ENCODE data around the gene SNORC.
"Not testable (repeated sequence)": the region's sequence is repeated elsewhere in the genome, so short reads cannot be mapped to it uniquely, and the experiment has no call there.

SNORC gene

DNA sequence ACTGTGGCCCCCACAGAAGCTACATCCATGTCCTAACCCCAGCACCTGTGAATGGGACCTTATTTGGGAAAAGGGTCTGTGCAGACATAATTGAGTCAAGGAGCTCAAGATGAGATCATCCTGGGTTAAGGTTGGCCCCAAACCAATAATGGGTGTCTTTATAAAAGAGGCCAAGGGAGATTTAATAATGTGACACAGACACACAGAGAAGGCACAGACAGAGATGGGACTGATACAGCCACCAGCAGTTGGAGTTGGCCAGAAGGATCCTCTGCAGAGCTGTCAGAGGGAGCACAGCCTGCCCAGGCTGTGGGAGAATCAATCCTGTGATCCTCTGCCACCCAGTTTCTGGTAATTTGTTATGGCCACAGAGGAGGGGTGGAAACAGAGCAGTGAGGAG is 26.0 kb downstream of the SNORC start:
- DNase-seq (ENCODE audit: low read depth in 4 of 4, low spot score in 1 of 4) = no peak

DNA sequence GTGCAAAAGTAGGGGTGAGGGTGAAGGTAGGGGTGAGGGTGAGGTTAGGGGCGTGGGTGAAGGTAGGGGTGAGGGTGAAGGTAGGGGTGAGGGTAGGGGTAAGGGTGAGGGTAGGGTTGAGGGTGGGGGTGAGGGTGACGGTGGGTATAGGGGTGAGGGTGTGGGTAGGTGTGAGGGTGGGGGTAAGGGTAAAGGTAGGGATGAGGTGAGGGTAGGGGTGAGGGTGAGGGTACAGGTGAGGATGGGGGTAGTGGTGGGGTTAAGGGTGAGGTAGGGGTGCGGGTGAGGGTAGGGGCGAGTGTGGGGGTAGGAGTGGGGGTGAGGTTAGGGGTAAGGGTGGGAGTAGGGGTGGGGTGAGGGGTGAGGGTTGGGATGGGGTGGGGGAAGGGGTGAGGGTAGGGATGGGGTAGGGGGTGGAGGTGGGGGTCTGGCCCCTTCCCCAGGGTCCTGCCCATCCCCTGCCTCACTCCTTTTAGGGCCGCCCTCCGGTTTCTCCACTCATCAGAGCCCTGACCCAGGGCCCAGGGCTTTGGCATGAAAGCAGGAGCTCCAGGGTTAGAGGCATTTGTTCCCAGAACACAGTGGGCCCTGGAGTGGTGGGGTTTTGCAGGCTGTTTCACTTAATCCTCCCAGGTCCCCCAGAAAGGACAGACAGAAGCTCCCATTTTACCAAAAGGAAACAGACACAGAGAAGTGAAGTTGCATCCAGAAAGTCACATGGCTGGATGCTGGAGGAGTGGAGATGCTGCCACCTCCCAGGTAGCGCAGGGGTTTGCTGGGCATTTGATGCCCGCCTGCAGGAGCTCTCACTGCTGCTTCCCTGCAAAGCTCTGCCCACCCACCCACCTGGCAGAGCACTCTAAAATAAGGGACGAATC is 26.9 kb downstream of the SNORC start:
- DNase-seq (ENCODE audit: low read depth in 4 of 4, low spot score in 1 of 4) = no peak

DNA sequence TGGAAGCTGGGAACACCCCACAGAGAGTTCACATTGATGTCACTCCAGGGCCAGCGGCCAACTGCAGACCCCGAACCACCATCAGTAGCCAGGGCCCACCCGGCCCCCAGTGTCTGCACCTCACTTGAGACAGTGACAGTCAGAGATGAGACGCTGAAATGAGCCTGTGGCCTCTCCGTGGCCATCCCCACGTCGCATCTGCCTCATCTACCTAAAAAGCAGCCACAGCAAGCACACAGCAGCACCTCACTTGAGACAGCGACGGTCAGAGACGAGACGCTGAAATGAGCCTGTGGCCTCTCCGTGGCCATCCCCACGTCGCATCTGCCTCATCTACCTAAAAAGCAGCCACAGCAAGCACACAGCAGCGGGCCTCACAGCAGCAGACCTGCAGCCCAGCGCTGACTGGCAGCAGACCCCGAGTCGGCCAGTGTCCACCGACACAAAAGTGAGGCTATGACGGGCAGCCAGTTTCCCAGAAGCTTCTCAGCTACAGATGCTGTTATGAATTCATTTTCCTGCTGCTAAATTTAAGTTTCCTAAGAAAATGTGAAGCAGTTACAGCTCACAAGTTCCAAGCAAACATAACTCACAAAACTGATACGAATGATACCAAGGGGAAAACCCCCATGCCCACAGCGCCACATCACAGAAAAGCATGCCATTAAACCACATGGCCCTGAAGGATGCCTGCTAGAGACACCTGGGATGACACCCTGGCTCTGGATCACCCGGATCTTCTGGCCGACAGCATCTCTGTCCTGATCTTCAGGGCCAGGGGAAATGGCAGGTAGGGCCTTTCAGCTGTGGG is 27.7 kb downstream of the SNORC start:
- peak in 2 of 4 experiments; percentile 20 to 43 for DNase-seq (ENCODE audit: low read depth in 4 of 4, low spot score in 1 of 4)

DNA sequence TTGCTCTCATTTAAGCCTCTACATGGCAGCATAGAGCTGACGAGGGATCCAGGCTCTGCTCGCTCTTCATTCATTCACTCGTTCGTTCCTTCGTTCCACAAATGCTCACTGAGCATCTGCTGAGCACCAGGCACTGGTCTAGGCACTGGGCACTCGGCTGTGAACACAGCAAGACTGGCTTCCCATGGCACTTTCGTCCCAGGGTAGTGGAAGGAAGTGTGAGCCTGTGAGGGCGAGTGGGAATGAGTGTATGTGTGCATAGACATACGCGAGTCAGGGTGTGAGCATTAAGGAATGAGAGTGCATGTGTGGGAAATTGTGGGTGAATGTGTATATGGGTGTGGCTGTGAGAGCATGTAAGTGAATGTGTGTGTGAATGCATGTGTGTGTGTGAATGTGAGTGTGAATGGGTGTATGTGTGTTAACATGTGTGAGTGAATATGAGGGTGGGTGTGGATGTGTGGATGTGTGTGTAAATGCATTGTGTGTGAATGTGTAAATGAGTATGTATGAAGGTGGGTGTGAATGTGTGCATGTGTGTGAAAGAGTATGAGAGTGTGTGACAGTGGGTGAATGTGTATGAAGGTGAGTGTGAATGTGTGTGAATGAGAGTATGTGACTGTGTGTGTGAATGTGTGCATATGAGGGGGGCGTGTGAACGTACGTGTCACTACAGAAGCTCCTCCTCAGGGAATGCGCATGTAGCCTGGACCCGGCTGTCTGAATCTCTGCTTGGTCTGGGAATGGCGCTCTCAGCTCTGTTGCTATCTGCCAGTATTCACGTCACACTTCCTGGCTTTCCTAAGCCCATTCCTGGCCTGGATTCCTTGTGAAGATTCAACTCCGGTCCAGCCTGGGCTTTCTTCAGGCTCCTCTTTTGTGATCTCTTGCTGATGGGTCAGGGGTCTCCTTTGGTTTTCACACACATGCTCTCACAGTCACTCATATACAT is 28.8 kb downstream of the SNORC start:
- no peak for DNase-seq (ENCODE audit: low read depth in 4 of 4, low spot score in 1 of 4)

DNA sequence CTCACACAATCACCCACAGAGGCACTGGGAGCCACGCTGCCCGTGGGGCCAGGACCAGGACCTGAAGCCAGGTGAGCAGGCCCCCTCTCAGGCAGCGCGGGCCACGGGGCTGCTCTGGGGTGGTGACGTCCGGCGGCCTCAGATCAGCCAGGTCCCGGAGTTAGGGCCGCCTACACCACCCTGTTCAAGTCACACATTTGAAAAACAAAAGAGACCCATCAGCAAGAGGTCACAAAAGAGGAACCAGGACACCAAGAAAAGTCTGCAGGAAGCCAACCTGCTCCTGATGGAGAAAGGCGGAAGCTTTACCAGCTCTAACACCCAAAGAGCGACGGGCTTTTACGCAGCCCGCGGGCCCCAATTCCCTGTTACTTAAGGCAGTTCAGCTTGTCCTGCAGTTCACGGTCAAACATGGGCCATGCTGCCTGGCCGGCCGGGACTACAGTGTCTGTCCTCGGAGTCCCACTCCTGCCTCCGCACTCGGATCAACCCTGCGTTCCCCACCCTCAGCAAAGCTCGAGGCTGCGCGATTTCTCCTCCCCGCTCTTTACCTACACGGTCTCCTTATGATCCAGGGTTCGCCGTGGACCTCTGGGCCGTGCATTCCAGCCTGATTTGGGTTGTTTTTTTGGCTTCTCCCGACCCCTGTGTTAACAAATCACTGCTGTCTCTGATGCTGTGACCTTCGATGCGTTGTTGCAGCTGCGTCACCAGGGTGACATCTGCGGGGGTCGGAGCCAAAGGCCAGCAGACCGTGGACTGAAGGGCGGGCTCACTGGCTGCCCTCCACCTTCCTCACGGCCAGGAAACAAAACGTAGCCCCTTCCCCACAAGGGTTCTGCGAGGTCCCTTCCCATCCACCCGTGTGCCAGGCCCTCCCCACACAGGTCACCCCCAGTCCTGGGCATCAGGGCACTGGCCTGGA is 31.0 kb downstream of the SNORC start:
- no peak for DNase-seq (ENCODE audit: low read depth in 4 of 4, low spot score in 1 of 4)

DNA sequence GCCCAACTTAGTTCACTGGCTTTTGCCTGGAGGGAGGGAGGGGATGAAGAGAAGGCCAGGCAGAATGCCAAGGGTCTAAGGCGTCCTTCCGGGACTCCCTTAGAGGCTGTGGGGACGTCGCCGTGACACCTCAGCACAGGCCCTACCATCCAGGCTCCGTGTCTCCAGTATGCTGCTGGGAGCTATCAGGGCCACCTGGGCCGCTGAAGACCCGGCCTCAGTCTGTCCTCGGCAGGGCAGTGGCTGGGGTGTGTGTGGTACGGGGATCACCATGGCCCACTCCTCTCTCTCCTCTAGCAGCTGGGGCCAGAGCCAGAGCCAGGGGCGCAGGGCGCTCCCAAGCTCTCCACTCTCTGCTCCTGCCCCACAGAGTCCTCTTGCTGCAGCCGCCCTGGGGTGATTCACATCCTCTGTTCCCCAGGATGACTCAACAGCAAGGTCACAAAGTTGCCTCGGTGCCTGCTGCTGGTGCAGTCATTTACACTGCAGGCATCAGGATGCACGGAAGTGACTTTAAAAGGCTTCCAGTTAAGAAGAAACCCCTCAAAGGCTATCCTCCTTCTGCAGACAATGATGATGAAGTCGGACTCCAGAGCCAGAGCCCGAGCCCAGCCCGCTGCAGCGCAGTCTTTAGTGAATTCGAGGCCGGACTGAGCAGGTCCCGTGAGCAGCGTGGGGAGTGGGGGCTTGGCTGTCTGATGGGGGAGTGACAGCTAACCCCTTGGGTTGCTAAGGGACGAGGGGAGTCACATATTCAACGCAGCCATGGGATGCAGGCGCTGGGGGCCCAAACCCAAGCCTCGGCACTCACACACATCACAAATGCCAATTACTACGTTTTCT is 31.9 kb downstream of the SNORC start:
- peak in 2 of 4 experiments; percentile 26 to 46 for DNase-seq (ENCODE audit: low read depth in 4 of 4, low spot score in 1 of 4)

DNA sequence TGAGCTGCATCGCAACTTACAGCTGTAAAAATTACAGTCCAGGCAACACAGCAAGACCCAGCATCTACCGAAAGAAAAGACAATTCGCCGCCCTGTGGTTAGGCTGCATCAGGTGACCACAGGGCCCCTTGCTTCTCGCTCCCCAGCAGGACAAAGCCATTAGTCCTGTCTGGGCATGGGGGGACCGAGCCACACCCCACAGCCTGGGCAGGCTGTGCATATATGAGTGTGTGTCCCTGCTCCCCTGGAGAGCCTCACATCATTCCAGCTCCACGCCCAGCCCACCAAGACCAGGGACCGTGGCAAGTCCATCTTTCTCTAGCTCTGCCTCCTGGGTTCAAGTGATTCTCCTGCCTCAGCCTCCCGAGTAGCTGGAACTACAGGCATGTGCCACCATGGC is 33.9 kb downstream of the SNORC start:
- no peak for DNase-seq (ENCODE audit: low read depth in 4 of 4, low spot score in 1 of 4)

DNA sequence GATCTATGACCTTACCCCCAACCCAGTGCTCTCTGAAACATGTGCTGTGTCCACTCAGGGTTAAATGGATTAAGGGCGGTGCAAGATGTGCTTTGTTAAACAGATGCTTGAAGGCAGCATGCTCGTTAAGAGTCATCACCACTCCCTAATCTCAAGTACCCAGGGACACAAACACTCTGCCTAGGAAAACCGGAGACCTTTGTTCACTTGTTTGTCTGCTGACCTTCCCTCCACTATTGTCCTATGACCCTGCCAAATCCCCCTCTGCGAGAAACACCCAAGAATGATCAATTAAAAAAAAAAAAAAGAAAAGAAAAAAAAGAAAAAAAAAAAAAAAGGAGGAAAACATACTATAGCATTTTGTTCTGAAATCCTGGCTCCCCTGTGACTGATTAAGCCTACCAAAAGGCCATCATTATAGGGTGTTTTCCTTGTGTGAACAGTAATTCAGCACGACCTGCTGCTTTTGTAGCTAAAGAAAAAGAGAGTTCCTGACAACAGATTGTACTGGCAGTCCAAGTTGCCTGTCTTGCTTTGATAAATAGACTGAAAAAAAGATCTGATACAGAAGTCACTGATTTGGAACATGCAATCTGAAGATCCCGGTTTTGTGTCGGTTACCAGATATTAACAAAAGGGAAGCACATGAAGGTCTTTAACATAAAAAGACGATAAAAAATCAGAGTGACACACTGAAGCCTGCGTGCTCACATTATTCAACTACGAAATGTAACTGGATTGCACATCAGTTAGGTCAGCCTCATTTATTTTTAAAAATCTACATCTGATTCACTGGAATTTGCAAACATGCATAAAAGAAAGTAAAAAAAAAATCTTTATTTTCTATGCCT is 37.0 kb downstream of the SNORC start:
- DNase-seq (ENCODE audit: low read depth in 4 of 4, low spot score in 1 of 4) = not testable (repeated sequence)

DNA sequence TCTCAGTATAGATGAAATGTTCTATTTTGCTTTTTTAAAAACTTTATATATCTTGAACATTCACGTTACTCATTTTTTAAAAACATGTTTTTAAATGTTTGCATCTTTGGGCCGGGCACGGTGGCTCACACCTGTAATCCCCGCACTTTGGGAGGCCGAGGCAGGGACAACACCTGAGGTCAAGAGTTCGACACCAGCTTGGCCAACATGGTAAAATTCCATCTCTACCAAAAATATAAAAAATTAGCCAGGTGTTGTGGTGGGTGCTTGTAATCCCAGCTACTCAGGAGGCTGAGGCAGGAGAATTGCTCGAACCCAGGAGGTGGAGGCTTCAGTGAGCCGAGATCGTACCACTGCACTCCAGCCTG is 37.6 kb downstream of the SNORC start:
- not testable (repeated sequence) for DNase-seq (ENCODE audit: low read depth in 4 of 4, low spot score in 1 of 4)

DNA sequence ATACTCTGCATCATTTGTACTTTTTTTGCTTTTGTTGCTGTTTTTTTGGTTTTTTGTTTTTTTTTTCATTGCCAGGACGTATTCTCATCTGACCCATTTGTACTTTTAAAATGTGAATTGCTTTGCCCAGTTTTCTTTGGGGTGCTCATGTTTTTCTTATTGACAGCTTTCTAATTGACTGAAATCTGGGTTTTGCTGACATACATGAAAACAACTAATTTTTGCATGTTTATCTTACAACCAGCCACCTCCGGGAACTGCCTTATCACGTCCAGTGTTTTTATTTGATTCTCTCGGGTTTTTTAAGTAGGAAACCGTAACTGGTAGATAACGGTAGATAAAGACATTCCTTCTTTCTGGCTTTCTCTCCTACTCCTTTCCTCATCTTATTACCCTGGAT is 38.6 kb downstream of the SNORC start:
- no peak for DNase-seq (ENCODE audit: low read depth in 4 of 4, low spot score in 1 of 4)

DNA sequence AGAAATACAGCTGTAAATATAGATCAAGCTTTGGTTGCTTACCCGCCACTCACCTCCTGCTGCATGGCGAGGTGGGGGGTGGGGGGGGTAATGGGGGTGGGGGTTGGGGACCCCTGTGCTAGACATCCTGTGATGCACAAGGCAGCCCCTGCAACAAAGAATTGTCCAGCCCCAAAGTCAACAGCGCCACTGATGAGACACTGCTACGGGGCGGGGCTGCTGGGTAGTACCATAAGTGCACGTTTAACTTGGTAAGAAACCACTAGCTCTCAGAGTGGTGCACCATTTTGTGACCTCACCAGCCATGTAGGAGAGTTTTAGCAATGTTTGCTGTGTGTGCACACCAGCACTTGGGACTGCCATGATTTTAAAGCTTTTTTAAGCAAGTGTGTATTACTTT is 40.3 kb downstream of the SNORC start:
- no peak for DNase-seq (ENCODE audit: low read depth in 4 of 4, low spot score in 1 of 4)

DNA sequence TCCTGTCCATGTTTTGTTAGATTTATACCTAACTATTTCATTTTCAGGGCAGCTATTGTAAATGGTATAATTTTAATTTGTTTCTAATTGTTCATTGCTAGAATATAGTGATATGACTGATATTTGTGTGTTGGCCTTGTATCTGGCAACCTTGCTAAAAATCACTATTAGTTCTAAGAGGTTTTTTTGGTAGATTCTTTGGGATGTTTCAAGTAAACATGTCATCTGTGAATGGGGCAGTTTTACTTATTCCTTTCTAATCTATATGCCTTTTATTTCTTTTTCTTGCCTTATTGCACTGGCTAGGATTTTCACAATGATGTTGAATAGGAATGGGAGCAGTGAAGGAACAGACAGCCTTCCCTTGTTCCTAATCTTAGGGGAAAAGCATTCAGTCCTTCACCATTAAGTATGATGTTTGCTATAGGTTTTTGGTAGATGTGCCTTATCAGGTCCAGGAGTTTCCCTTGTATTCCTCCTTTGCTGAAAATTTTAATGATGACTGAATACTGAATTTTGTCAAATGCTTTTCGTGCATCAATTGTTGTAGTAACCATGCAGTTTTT is 41.7 kb downstream of the SNORC start:
- no peak for DNase-seq (ENCODE audit: low read depth in 4 of 4, low spot score in 1 of 4)

DNA sequence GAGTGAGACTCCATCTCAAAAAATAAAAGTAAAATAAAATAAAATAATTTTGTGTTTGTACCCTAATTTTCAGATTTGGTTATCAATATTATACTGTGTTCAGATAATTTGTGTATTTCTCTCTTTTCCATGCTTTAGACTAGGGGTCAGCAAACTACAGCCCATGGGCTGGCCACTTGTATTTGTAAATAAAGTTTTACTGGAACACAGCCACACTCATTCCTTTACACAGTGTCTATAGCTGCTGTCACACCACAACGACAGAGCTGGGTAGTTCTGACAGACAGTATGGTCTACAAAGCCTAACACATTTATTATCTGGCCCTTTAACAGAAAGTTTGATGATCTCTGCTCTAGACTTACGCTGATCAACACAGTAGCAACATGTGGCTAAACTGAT is 43.8 kb downstream of the SNORC start:
- no peak for DNase-seq (ENCODE audit: low read depth in 4 of 4, low spot score in 1 of 4)

DNA sequence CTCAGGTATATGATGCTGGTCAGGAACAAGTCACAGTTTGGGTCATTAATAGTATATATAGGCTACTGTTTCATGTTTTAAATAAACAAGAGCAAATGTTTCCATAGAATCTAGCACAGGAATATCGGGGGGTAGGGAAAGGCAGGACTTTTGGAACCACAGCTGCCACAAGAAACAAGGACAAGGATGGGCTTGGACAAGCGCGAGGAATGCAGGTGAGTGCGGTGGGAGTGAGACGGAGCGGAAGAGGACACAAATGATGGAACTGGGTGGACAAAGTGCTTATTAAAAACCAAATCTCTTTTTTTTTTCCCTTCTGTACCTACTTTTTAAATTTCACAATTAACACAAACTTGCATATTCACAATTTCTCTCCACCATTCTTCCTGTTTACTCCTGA is 49.1 kb downstream of the SNORC start:
- DNase-seq (ENCODE audit: low read depth in 4 of 4, low spot score in 1 of 4) = no peak

DNA sequence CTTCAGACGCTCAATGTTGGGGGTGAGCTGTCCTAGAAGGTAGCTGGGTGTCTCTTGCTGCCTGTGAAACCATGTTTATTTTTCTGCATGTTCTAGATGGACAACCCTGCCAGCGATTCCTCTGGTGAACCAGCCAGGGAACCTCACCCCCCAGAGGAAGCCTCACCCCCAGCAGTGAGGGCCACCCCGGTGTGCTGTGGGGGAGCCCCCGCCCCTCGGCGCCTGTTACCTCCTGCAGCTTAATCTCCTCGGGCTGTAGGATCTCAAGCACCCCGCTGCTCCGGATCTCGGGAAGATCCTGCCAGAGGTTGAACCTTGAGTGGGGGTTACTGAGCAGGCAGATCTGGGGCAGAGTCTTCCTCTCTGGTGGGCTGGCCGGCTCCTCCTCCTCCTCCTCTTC is 50.0 kb downstream of the SNORC start:
- no peak for DNase-seq (ENCODE audit: low read depth in 4 of 4, low spot score in 1 of 4)

DNA sequence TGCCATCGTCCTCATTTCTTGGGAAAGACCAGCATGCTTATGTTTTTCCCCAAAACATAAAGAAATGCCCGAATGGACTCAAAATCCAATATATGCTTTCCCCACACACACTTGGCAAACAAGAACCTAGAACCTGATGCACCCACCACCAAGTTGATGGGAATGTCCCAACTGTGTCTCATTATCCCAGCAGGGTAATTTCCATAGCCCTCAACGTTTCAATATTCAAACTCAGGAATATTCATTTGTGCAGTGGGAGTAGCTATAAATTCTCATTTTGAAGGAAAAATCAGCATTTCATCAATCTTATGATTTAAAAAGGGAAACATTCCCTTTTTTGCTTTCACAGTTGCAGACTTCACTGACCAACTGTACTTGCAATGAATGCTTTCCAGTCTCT is 50.7 kb downstream of the SNORC start:
- DNase-seq (ENCODE audit: low read depth in 4 of 4, low spot score in 1 of 4) = no peak

DNA sequence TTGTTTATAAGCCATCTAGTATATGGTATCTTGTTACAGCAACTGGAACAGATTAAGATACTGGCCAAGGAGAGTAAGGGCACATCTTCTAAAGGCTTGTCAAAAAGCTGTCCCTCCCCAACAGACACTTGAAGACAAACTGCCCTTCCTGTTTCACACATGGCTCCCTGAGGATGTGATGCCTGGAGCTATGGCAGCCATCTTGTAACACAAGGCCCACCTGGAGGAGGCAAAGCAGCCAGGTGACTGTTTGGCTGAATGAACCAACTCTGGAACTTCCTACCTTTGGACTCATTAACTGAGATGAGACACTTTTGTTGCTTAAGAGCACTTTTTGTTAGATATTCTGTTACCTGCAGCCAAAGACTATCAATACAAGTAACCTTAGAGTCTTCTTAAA is 54.4 kb downstream of the SNORC start:
- DNase-seq (ENCODE audit: low read depth in 4 of 4, low spot score in 1 of 4) = no peak
